Naive thymus-derived CD4-positive, alpha-beta T cell (primary cell): ENCODE measurements around the gene STAC3. TPM values are rescaled to one million over a fixed set of nuclear protein-coding genes. Genes with fewer than 3 reads are reported as not detected.

Experiments
- ATAC-seq: fragments of 150-1000 bp; cut with Tn5 transposase; 2 replicates; pipeline ENCODE4 v1.10.0; 2021; ENCODE audit warnings: mild to moderate bottlenecking, moderate library complexity
- CTCF ChIA-PET: fragments of 350-600 bp; sonication (Branson Sonifier 250); formaldehyde crosslinking; loops from one replicate; lab custom pipeline; 2021; ENCODE audit warnings: antibody characterized with exemption; lab: Charles Lee
- POLR2A ChIA-PET: fragments of 350-600 bp; sonication (Branson Sonifier 250); formaldehyde crosslinking; loops from one replicate; lab custom pipeline; 2021; ENCODE audit warnings: antibody characterized with exemption, inconsistent platforms; lab: Charles Lee
- DNase-seq, 9 donors: peaks; one replicate each; pipeline versions ENCODE4 v3.0.0 to v3.0.0-alpha.2; 2020 to 2022; ENCODE audit warnings: mixed read lengths in 1 of 9
- H3K27ac ChIP-seq: one replicate; pipeline ENCODE4 v1.7.0; 2013; ENCODE audit warnings: mild to moderate bottlenecking, low read depth, low read length, moderate library complexity
- H3K27me3 ChIP-seq, 2 donors: one replicate each; pipeline ENCODE4 v1.7.0; 2013; ENCODE audit warnings: low read length in 2 of 2, mild to moderate bottlenecking in 2 of 2, moderate library complexity in 2 of 2; ENCODE audit not compliant: control insufficient read depth in 2 of 2, insufficient read depth in 2 of 2
- H3K36me3 ChIP-seq, 3 experiments: 1 replicate in 2 of 3; 2 replicates in 1 of 3; pipeline ENCODE4 v1.7.0; 2013; ENCODE audit warnings: low read length in 3 of 3, mild to moderate bottlenecking in 3 of 3, moderate library complexity in 1 of 3; ENCODE audit not compliant: insufficient read depth in 3 of 3, control insufficient read depth in 2 of 3
- H3K4me1 ChIP-seq, 2 donors: one replicate each; pipeline ENCODE4 v1.7.0; 2013; ENCODE audit warnings: low read length in 2 of 2, mild to moderate bottlenecking in 2 of 2, moderate library complexity in 1 of 2; ENCODE audit not compliant: control insufficient read depth in 2 of 2, insufficient read depth in 2 of 2
- H3K4me3 ChIP-seq: 2 replicates; pipeline ENCODE4 v1.7.0; 2013; ENCODE audit warnings: mild to moderate bottlenecking, low read length
- H3K9me3 ChIP-seq, 3 experiments: 1 replicate in 2 of 3; 2 replicates in 1 of 3; pipeline ENCODE4 v1.7.0; 2013; ENCODE audit warnings: low read length in 3 of 3; ENCODE audit not compliant: control insufficient read depth in 2 of 3
- H3K27ac Mint-ChIP-seq, 9 donors: one replicate each; pipeline ENCODE4 v1.8.0; 2020 to 2022; ENCODE audit warnings: mixed read lengths in 9 of 9, mild to moderate bottlenecking in 8 of 9, moderate library complexity in 5 of 9, inconsistent platforms in 2 of 9
- H3K27me3 Mint-ChIP-seq, 5 donors: one replicate each; pipeline ENCODE4 v1.8.0; 2021 to 2022; ENCODE audit warnings: mixed read lengths in 5 of 5, mild to moderate bottlenecking in 1 of 5
- H3K36me3 Mint-ChIP-seq, 5 donors: one replicate each; pipeline ENCODE4 v1.8.0; 2020 to 2022; ENCODE audit warnings: mixed read lengths in 5 of 5, mild to moderate bottlenecking in 3 of 5, inconsistent platforms in 1 of 5
- H3K4me1 Mint-ChIP-seq, 7 donors: one replicate each; pipeline ENCODE4 v1.8.0; 2020 to 2022; ENCODE audit warnings: mixed read lengths in 7 of 7, mild to moderate bottlenecking in 3 of 7, inconsistent platforms in 1 of 7
- H3K4me3 Mint-ChIP-seq, 10 donors: one replicate each; pipeline ENCODE4 v1.8.0; 2020 to 2022; ENCODE audit warnings: mild to moderate bottlenecking in 10 of 10, mixed read lengths in 10 of 10, moderate library complexity in 6 of 10, inconsistent platforms in 2 of 10
- H3K9me3 Mint-ChIP-seq, 11 donors: one replicate each; pipeline ENCODE4 v1.8.0; 2020 to 2022; ENCODE audit warnings: mixed read lengths in 11 of 11, mild to moderate bottlenecking in 4 of 11, inconsistent platforms in 1 of 11, moderate library complexity in 1 of 11
- intact Hi-C, 2 donors: fragments of 100-400 bp; cut with micrococcal nuclease; formaldehyde crosslinking; loops; one replicate each; pipeline ENCODE4 v1.15.1; 2023
- polyA plus RNA-seq, 2 donors: library from polyadenylated mRNA; unstranded; fragments of 300-500 nt; fragmentation: Illumina TruSeq; gene quantifications; one replicate each; pipeline ENCODE4 v1.2.3, GENCODE V29; 2021
- total RNA-seq, 6 experiments: library from RNA in 5 of 6; stranded (reverse) in 5 of 6; gene quantifications; 1 replicate in 5 of 6; 2 replicates in 1 of 6; pipeline ENCODE4 v1.2.3 and lab custom pipeline; 2021 to 2026

The STAC3 gene
- total and polyA plus RNA-seq, 7 experiments from 2014 or later = 2.5 to 7.3 (median 5.6) TPM; not detected in 2

DNA sequence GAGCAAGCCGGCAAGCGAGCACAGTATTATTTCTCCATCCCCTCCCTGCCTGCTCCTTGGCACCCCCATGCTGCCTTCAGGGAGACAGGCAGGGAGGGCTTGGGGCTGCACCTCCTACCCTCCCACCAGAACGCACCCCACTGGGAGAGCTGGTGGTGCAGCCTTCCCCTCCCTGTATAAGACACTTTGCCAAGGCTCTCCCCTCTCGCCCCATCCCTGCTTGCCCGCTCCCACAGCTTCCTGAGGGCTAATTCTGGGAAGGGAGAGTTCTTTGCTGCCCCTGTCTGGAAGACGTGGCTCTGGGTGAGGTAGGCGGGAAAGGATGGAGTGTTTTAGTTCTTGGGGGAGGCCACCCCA, 38.3 kb downstream of the STAC3 start:
- Histone ChIP-seq H3K36me3 (no peaks in the 10 kb centered on the region), H3K4me1 (peaks cover 25 to 34% of the 10 kb centered on the region in 2 donors), H3K27me3 (peaks cover 7 to 36% of the 10 kb centered on the region in 2 donors), H3K9me3 (no peaks in the 10 kb centered on the region), H3K4me3 (no peak overlapping the region), H3K27ac (no peak overlapping the region)
- DNase-seq = no peak
- H3K27me3 Mint-ChIP-seq = peaks cover 33 to 40% (median 36%) of the 10 kb centered on the region in 5 donors
- intact Hi-C loops = loop anchor here (1.0 to 2.0 kb wide), 3 partner anchors 27 to 250 kb away; no protein-coding TSS in a partner anchor
- CTCF ChIA-PET = interaction anchor here (0.6 to 5.3 kb wide), 8 partner anchors 10 to 823 kb away, joined by 3 to 156 read pairs (median 5); partner anchors contain the start of gene SHMT2
- no peaks in the 10 kb centered on the region for H3K36me3 Mint-ChIP-seq
- peak overlapping the region in 1 of 9 donors; percentile 48 for H3K27ac Mint-ChIP-seq
- H3K4me3 Mint-ChIP-seq = no peak overlapping the region
- ATAC-seq = no peak
- H3K4me1 Mint-ChIP-seq = peaks cover 26 to 37% (median 31%) of the 10 kb centered on the region in 7 donors
- POLR2A ChIA-PET = interaction anchor here (2.7 to 3.0 kb wide), 3 partner anchors 16 to 29 kb away, joined by 10 to 23 read pairs (median 18); partner anchors contain the start of gene SHMT2
- H3K9me3 Mint-ChIP-seq = no peaks in the 10 kb centered on the region

- ATAC-seq = no peak
- DNase-seq = no peak
- no peak overlapping the region for H3K27ac ChIP-seq
- no peaks in the 10 kb centered on the region for H3K9me3 ChIP-seq
- POLR2A ChIA-PET = interaction anchor here (2.7 to 3.0 kb wide), 3 partner anchors 17 to 30 kb away, joined by 10 to 23 read pairs (median 18); partner anchors contain the start of gene SHMT2
- peaks cover 21 to 31% (median 27%) of the 10 kb centered on the region in 7 donors for H3K4me1 Mint-ChIP-seq
- no peaks in the 10 kb centered on the region for H3K36me3 ChIP-seq
- H3K4me3 Mint-ChIP-seq = no peak overlapping the region
- peaks cover 3 to 30% of the 10 kb centered on the region in 2 donors for H3K27me3 ChIP-seq
- peaks cover 19 to 34% of the 10 kb centered on the region in 2 donors for H3K4me1 ChIP-seq
- H3K27me3 Mint-ChIP-seq = peaks cover 27 to 34% (median 29%) of the 10 kb centered on the region in 5 donors
- intact Hi-C loops = loop anchor here in 1 of 2 donors (2.0 kb wide), 1 partner anchor 251 kb away; no protein-coding TSS in a partner anchor
- no peaks in the 10 kb centered on the region for H3K36me3 Mint-ChIP-seq
- no peak overlapping the region for H3K4me3 ChIP-seq
- no peak overlapping the region for H3K27ac Mint-ChIP-seq
- CTCF ChIA-PET = interaction anchor here (1.0 to 5.3 kb wide), 2 partner anchors 11 to 30 kb away, joined by 3 to 156 read pairs; a partner anchor contains a TSS
- H3K9me3 Mint-ChIP-seq = no peaks in the 10 kb centered on the region
These were observed 38.9 kb downstream of the STAC3 start for GRCh38 chr12:57211791-57212700.

- H3K9me3 Mint-ChIP-seq = no peaks in the 10 kb centered on the region
These were observed 39.9 kb downstream of the STAC3 start for GRCh38 chr12:57210926-57211692.

GRCh38 chr12:57210461-57210860, 40.5 kb downstream of the STAC3 start:
- Mint-ChIP-seq H3K27me3 (peaks cover 22 to 26% (median 23%) of the 10 kb centered on the region in 5 donors), H3K4me3 (peak overlapping the region in 1 of 10 donors; percentile 41), H3K27ac (no peak overlapping the region), H3K9me3 (no peaks in the 10 kb centered on the region), H3K36me3 (peaks cover 0 to 3% (median 0%) of the 10 kb centered on the region in 5 donors), H3K4me1 (peaks cover 13 to 24% (median 21%) of the 10 kb centered on the region in 7 donors)
- ChIA-PET CTCF (interaction anchor here (1.0 kb wide), 1 partner anchor 37 kb away, joined by 5 read pairs; no protein-coding TSS in a partner anchor), POLR2A (no interaction called here)
- Histone ChIP-seq H3K4me3 (no peak overlapping the region), H3K27ac (no peak overlapping the region), H3K36me3 (no peaks in the 10 kb centered on the region), H3K9me3 (no peaks in the 10 kb centered on the region), H3K4me1 (peaks cover 13 to 25% of the 10 kb centered on the region in 2 donors), H3K27me3 (peaks cover 3 to 21% of the 10 kb centered on the region in 2 donors)
- DNase-seq (no peak), ATAC-seq (no peak)
- intact Hi-C loops = no loop called here

More at GRCh38 chr12:57210926-57211692, 39.9 kb downstream of the STAC3 start:
- ATAC-seq (no peak), DNase-seq (no peak)
- intact Hi-C loops = no loop called here
- H3K27ac ChIP-seq = no peak overlapping the region
- Mint-ChIP-seq H3K27ac (no peak overlapping the region), H3K27me3 (peaks cover 27 to 32% (median 29%) of the 10 kb centered on the region in 5 donors), H3K4me1 (peaks cover 20 to 30% (median 27%) of the 10 kb centered on the region in 7 donors), H3K36me3 (peaks cover 0 to under 1% (median 0%) of the 10 kb centered on the region in 5 donors), H3K4me3 (no peak overlapping the region)
- H3K4me3 ChIP-seq = no peak overlapping the region
- peaks cover 19 to 31% of the 10 kb centered on the region in 2 donors for H3K4me1 ChIP-seq
- no peaks in the 10 kb centered on the region for H3K36me3 ChIP-seq
- peaks cover 3 to 27% of the 10 kb centered on the region in 2 donors for H3K27me3 ChIP-seq
- ChIA-PET CTCF (interaction anchor here (1.0 kb wide), 1 partner anchor 37 kb away, joined by 5 read pairs; no protein-coding TSS in a partner anchor), POLR2A (no interaction called here)
- H3K9me3 ChIP-seq = no peaks in the 10 kb centered on the region

DNA sequence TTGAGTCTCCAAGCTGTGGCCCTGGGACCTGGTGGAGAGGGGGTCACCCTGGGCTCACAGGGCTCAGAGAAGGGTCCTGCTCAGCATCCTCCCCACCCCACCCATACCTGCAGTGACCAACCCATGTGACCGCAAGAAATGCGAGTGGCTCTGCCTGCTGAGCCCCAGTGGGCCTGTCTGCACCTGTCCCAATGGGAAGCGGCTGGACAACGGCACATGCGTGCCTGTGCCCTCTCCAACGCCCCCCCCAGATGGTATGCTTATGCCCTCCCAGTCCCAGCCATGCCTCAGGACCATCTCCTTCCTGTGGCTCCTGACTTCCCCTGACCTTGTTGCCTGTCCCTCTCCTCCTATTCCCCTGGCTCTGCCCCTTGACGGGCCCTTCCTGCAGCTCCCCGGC, 41.1 kb downstream of the STAC3 start:
- Histone ChIP-seq H3K27ac (no peak overlapping the region), H3K4me3 (no peak overlapping the region), H3K36me3 (no peaks in the 10 kb centered on the region), H3K4me1 (peaks cover 12 to 19% of the 10 kb centered on the region in 2 donors), H3K27me3 (peaks cover 3 to 15% of the 10 kb centered on the region in 2 donors), H3K9me3 (no peaks in the 10 kb centered on the region)
- Mint-ChIP-seq H3K4me1 (peaks cover 10 to 18% (median 16%) of the 10 kb centered on the region in 7 donors), H3K9me3 (no peaks in the 10 kb centered on the region), H3K4me3 (no peak overlapping the region), H3K27me3 (peaks cover 17 to 20% (median 18%) of the 10 kb centered on the region in 5 donors), H3K36me3 (peaks cover 0 to 3% (median 0%) of the 10 kb centered on the region in 5 donors), H3K27ac (no peak overlapping the region)
- no peak for ATAC-seq
- intact Hi-C loops = no loop called here
- CTCF ChIA-PET = no interaction called here
- no peak for DNase-seq
- POLR2A ChIA-PET = no interaction called here
